HepG2 (cell line): ENCODE data around the gene PYCR2. TPM values are rescaled to one million over a fixed set of nuclear protein-coding genes. Genes with fewer than 3 reads are reported as not detected.

Experiments used
- ARID4A ChIP-seq: sonication (generic); formaldehyde crosslinking; IDR thresholded peaks from 2 replicates; pipeline ENCODE4 v1.5.0; 2020; ENCODE audit warnings: mild to moderate bottlenecking, missing genetic modification reagents, borderline replicate concordance
- ATF7 ChIP-seq, 2 experiments: fragments of 450-650 bp in 1 of 2; sonication (generic) in 1 of 2; formaldehyde crosslinking in 1 of 2; IDR thresholded peaks; 2 replicates each; pipeline versions ENCODE4 v1.4.0 to v1.6.1; 2016 to 2020; ENCODE audit warnings: antibody characterized with exemption in 1 of 2, mild to moderate bottlenecking in 1 of 2, missing genetic modification reagents in 1 of 2
- CENPX ChIP-seq: sonication (generic); formaldehyde crosslinking; IDR thresholded peaks from 2 replicates; pipeline ENCODE4 v1.9.0; 2021; ENCODE audit warnings: mild to moderate bottlenecking, missing genetic modification reagents, moderate library complexity
- ERF ChIP-seq: IDR thresholded peaks from 2 replicates; pipeline ENCODE4 v1.6.1; 2018; ENCODE audit warnings: missing biosample characterization, missing genetic modification reagents
- FOXK1 ChIP-seq: sonication (generic); formaldehyde crosslinking; IDR thresholded peaks from 2 replicates; pipeline ENCODE4 v1.4.0; 2020; ENCODE audit warnings: low read depth, missing genetic modification reagents, borderline replicate concordance
- IKZF1 ChIP-seq: fragments of 450-650 bp; IDR thresholded peaks from 2 replicates; pipeline ENCODE4 v1.7.1; 2016
- MAFF ChIP-seq: IDR thresholded peaks from 2 replicates; pipeline ENCODE4 v1.6.1; 2011; ENCODE audit warnings: low read depth, low read length, improper control_type of control experiment
- NR2F6 ChIP-seq, 2 experiments: IDR thresholded peaks; 2 replicates each; pipeline ENCODE4 v1.6.1; 2016; ENCODE audit warnings: antibody characterized with exemption in 1 of 2, mild to moderate bottlenecking in 1 of 2
- RFX3 ChIP-seq: IDR thresholded peaks from 2 replicates; pipeline ENCODE4 v1.6.1; 2016; ENCODE audit warnings: missing biosample characterization, missing genetic modification reagents
- SPEN ChIP-seq: sonication (generic); formaldehyde crosslinking; IDR thresholded peaks from 2 replicates; pipeline ENCODE4 v1.5.1; 2020; ENCODE audit warnings: low read depth, mild to moderate bottlenecking, missing genetic modification reagents
- STAG1 ChIP-seq: sonication (generic); formaldehyde crosslinking; IDR thresholded peaks from 2 replicates; pipeline ENCODE4 v1.4.0; 2020; ENCODE audit warnings: missing genetic modification reagents
- ZBTB20 ChIP-seq: sonication (generic); formaldehyde crosslinking; IDR thresholded peaks from 2 replicates; pipeline ENCODE4 v1.8.1; 2023; ENCODE audit warnings: missing genetic modification reagents, low read depth, mild to moderate bottlenecking, borderline replicate concordance
- ZBTB49 ChIP-seq: sonication (generic); formaldehyde crosslinking; IDR thresholded peaks from 2 replicates; pipeline ENCODE4 v1.4.0; 2020; ENCODE audit warnings: missing genetic modification reagents, borderline replicate concordance
- ZNF276 ChIP-seq: sonication (generic); formaldehyde crosslinking; IDR thresholded peaks from 2 replicates; pipeline ENCODE4 v1.4.0; 2020; ENCODE audit warnings: mild to moderate bottlenecking, low read depth, missing genetic modification reagents
- ZNF317 ChIP-seq: sonication (generic); formaldehyde crosslinking; IDR thresholded peaks from 2 replicates; pipeline ENCODE4 v1.5.0; 2020; ENCODE audit warnings: mild to moderate bottlenecking, missing genetic modification reagents
- ZNF383 ChIP-seq: sonication (generic); formaldehyde crosslinking; IDR thresholded peaks from 2 replicates; pipeline ENCODE4 v1.4.0; 2020; ENCODE audit warnings: missing genetic modification reagents, mild to moderate bottlenecking, borderline replicate concordance
- ZNF724P ChIP-seq: sonication (generic); formaldehyde crosslinking; IDR thresholded peaks from 2 replicates; pipeline ENCODE4 v1.8.0; 2022; ENCODE audit warnings: missing genetic modification reagents, borderline replicate concordance
- polyA plus RNA-seq, 8 experiments: library from polyadenylated mRNA; depleted of rRNA in 3 of 8; stranded (reverse) in 7 of 8; unstranded in 1 of 8; fragments of >200 nt; fragmentation: Illumina TruSeq in 4 of 8; extraction: Trizol in 4 of 8; gene quantifications; 2 replicates each; pipeline versions ENCODE4 v1.2.1 to v1.2.3, GENCODE V29; 2011 to 2016; ENCODE audit warnings: low read depth in 4 of 8, missing spikeins in 1 of 8, mixed read lengths in 1 of 8; ENCODE audit not compliant: insufficient read depth in 1 of 8
- total RNA-seq, 5 experiments: library from RNA; depleted of rRNA; stranded (reverse); fragments of >200 nt; fragmentation: Illumina TruSeq; extraction: Trizol; gene quantifications; 2 replicates each; pipeline ENCODE4 v1.2.3, GENCODE V29; 2016; ENCODE audit warnings: low read depth in 1 of 5

PYCR2 gene
- total and polyA plus RNA-seq, 2 of the 13 experiments (the other 11 are each of a cell fraction or from before 2014, with no cell fraction given) = 47.2 to 47.8 TPM

- TF ChIP-seq ERF (0 out of 2 replicates have a peak, but pooled peaks have one; percentile 14), FOXK1 (CRISPR knock-in tag) (no peak), NR2F6 (IDR thresholded peaks at IDR 0.05) (no peak), NR2F6 (CRISPR knock-in tag; IDR thresholded peaks at IDR 0.05) (0 out of 2 replicates have a peak, but pooled peaks have one; percentile 6), SPEN (CRISPR knock-in tag) (peak; percentile 41; the same call in 1 of the 2 replicates), ZNF724P (CRISPR knock-in tag) (no peak), RFX3 (no peak), ZNF383 (CRISPR knock-in tag) (no peak), IKZF1 (no peak), ZNF317 (CRISPR knock-in tag) (no peak), ZBTB20 (CRISPR knock-in tag) (0 out of 2 replicates have a peak, but pooled peaks have one; percentile 6), CENPX (CRISPR knock-in tag) (no peak), ZNF276 (no peak), STAG1 (no peak), MAFF (no peak), ATF7 (IDR thresholded peaks at IDR 0.05) (no peak), ATF7 (CRISPR knock-in tag; IDR thresholded peaks at IDR 0.05) (no peak), ARID4A (0 out of 2 replicates have a peak, but pooled peaks have one; percentile 27), ZBTB49 (CRISPR knock-in tag) (no peak)
These were observed 42.7 kb downstream of the PYCR2 start (continued) for GRCh38 chr1:225881081-225881958.
